Erythroblast (primary cell): ENCODE results near the gene EMP2.

Source experiments
- GATA1 ChIP-seq: IDR thresholded peaks from 2 replicates; pipeline ENCODE4 v1.6.1; 2011; ENCODE audit warnings: low read depth, mild to moderate bottlenecking, control low read depth, low read length, moderate library complexity
- POLR2A ChIP-seq: IDR thresholded peaks from 2 replicates; pipeline ENCODE4 v1.6.1; 2011; ENCODE audit warnings: mild to moderate bottlenecking, low read length

GRCh38 chr16:10490141-10490540 lies 90.3 kb downstream of the EMP2 start:
- no peak for TF ChIP-seq POLR2A
- TF ChIP-seq GATA1, result no peak
